HG02610 (cell line): ENCODE data around the gene GPATCH2.

ENCODE experiments used
- ATAC-seq: cut with Tn5 transposase; IDR thresholded peaks from one replicate; pipeline ENCODE4 v1.9.1; 2021; ENCODE audit warnings: mild to moderate bottlenecking, moderate library complexity; ENCODE audit not compliant: unreplicated experiment

GPATCH2 gene

GRCh38 chr1:217379336-217379735 lies 251.6 kb downstream of the GPATCH2 start:
- no peak for ATAC-seq
